Activated CD4-positive, alpha-beta T cell treated with anti-CD3 and anti-CD28 coated beads for 24 hours (primary cell): ENCODE results near the gene WNT2.

ENCODE experiments used
- DNase-seq, 2 donors: peaks; one replicate each; pipeline ENCODE4 v3.0.0-alpha.2; 2020; ENCODE audit warnings: low read depth in 2 of 2

The WNT2 gene

GRCh38 chr7:117322741-117323304 lies at the start of gene WNT2:
WNT2 (minus strand) TSS chr7:117323058; CDS start chr7:117322989, 69 bp downstream.
- DNase-seq = no peak

GRCh38 chr7:117372073-117372472 lies 49.2 kb upstream of the WNT2 start:
- DNase-seq = no peak

- no peak for DNase-seq
Measured at GRCh38 chr7:117364339-117365080, 41.7 kb upstream of the WNT2 start.

- DNase-seq = no peak
Measured at GRCh38 chr7:117362294-117362888, 39.5 kb upstream of the WNT2 start.

GRCh38 chr7:117350027-117350426 lies 27.2 kb upstream of the WNT2 start:
- DNase-seq = no peak

GRCh38 chr7:117349570-117349969 lies 26.7 kb upstream of the WNT2 start:
- no peak for DNase-seq

- DNase-seq = no peak
Measured at GRCh38 chr7:117347962-117348672, 25.3 kb upstream of the WNT2 start.

- no peak for DNase-seq
Measured at GRCh38 chr7:117347480-117347879, 24.6 kb upstream of the WNT2 start.

GRCh38 chr7:117346161-117346560 lies 23.3 kb upstream of the WNT2 start:
- no peak for DNase-seq

GRCh38 chr7:117338020-117338419 lies 15.2 kb upstream of the WNT2 start:
- no peak for DNase-seq

GRCh38 chr7:117333168-117333567 lies 10.3 kb upstream of the WNT2 start:
- DNase-seq = no peak

- DNase-seq = no peak
Measured at GRCh38 chr7:117332031-117332430, 9.2 kb upstream of the WNT2 start.

GRCh38 chr7:117325836-117326235 lies 3.0 kb upstream of the WNT2 start:
- no peak for DNase-seq

GRCh38 chr7:117324960-117325359 lies 2.1 kb upstream of the WNT2 start:
- DNase-seq = no peak

- no peak for DNase-seq
Measured at GRCh38 chr7:117323851-117324711, 1.2 kb upstream of the WNT2 start.

GRCh38 chr7:117323305-117323850 lies 520 bp upstream of the WNT2 start:
- no peak for DNase-seq

GRCh38 chr7:117320523-117320922 lies 2.3 kb downstream of the WNT2 start:
- no peak for DNase-seq

GRCh38 chr7:117319181-117319580 lies 3.7 kb downstream of the WNT2 start:
- no peak for DNase-seq

GRCh38 chr7:117313582-117313981 lies 9.3 kb downstream of the WNT2 start:
- no peak for DNase-seq

- DNase-seq = no peak
Measured at GRCh38 chr7:117312593-117313580, 10.0 kb downstream of the WNT2 start.
